Mesendoderm (in vitro differentiated cells): ENCODE measurements around the gene CNP.

Source experiments
- DNase-seq: peaks from one replicate; pipeline ENCODE4 v3.0.0; 2013
- H2AK5ac ChIP-seq: 2 replicates; pipeline ENCODE4 v1.6.1; 2013; ENCODE audit warnings: low read length, inconsistent platforms
- H2BK120ac ChIP-seq: 2 replicates; pipeline ENCODE4 v1.6.1; 2013; ENCODE audit warnings: low read depth, mild to moderate bottlenecking, low read length, moderate library complexity, mixed read lengths
- H2BK15ac ChIP-seq: replicated peaks from 2 replicates; pipeline ENCODE4 v1.6.1; 2013; ENCODE audit warnings: low read depth, mild to moderate bottlenecking, moderate library complexity
- H2BK5ac ChIP-seq: 2 replicates; pipeline ENCODE4 v1.6.1; 2013; ENCODE audit warnings: low read length, inconsistent platforms
- H3K18ac ChIP-seq: 2 replicates; pipeline ENCODE4 v1.6.1; 2013; ENCODE audit warnings: mild to moderate bottlenecking, low read length, mixed read lengths
- H3K23ac ChIP-seq: one replicate; pipeline ENCODE4 v1.6.1; 2013; ENCODE audit warnings: low read length
- H3K27ac ChIP-seq: 2 replicates; pipeline ENCODE4 v1.5.1; 2013; ENCODE audit warnings: low read depth, mild to moderate bottlenecking, inconsistent platforms, low read length, moderate library complexity
- H3K27me3 ChIP-seq: 2 replicates; pipeline ENCODE4 v1.6.1; 2013; ENCODE audit warnings: low read length, control low read depth, mild to moderate bottlenecking, inconsistent platforms; ENCODE audit not compliant: insufficient read depth, poor library complexity
- H3K36me3 ChIP-seq: 2 replicates; pipeline ENCODE4 v1.6.1; 2013; ENCODE audit warnings: low read length, inconsistent platforms; ENCODE audit not compliant: control insufficient read depth, insufficient read depth
- H3K4ac ChIP-seq: one replicate; pipeline ENCODE4 v1.6.1; 2013; ENCODE audit warnings: low read depth, mild to moderate bottlenecking, low read length, moderate library complexity
- H3K4me1 ChIP-seq: 2 replicates; pipeline ENCODE4 v1.6.1; 2013; ENCODE audit warnings: low read depth, low read length, inconsistent platforms; ENCODE audit not compliant: control insufficient read depth
- H3K4me2 ChIP-seq: 2 replicates; pipeline ENCODE4 v1.6.1; 2013; ENCODE audit warnings: low read length
- H3K4me3 ChIP-seq: 2 replicates; pipeline ENCODE4 v1.5.1; 2013; ENCODE audit warnings: mild to moderate bottlenecking, low read length
- H3K56ac ChIP-seq: one replicate; pipeline ENCODE4 v1.6.1; 2013; ENCODE audit warnings: low read length
- H3K79me1 ChIP-seq: 2 replicates; pipeline ENCODE4 v1.6.1; 2013; ENCODE audit warnings: low read length, inconsistent platforms
- H3K79me2 ChIP-seq: 2 replicates; pipeline ENCODE4 v1.6.1; 2013; ENCODE audit warnings: mild to moderate bottlenecking, low read length; ENCODE audit not compliant: control insufficient read depth, insufficient read depth
- H3K9ac ChIP-seq: 2 replicates; pipeline ENCODE4 v1.6.1; 2013; ENCODE audit warnings: low read length, inconsistent platforms
- H4K5ac ChIP-seq: one replicate; pipeline ENCODE4 v1.6.1; 2013; ENCODE audit warnings: low read length
- H4K8ac ChIP-seq: one replicate; pipeline ENCODE4 v1.6.1; 2013; ENCODE audit warnings: low read depth, mild to moderate bottlenecking, control low read depth, low read length, moderate library complexity
- WGBS: extraction: QIAGEN DNeasy Blood & Tissue Kit; methylation state at CpG from one replicate; pipeline ENCODE4 v1.1.7; 2013; ENCODE audit warnings: low lambda C conversion rate, missing lambda C conversion rate; ENCODE audit not compliant: insufficient coverage; ENCODE audit errors: extremely low coverage; 5-methylcytosine and 5-hydroxymethylcytosine counted together

The CNP gene

GRCh38 chr17:41959336-41960095 is 7.1 kb upstream of the CNP start:
- no peak overlapping the region for H4K8ac ChIP-seq
- peak overlapping the region; percentile 46 for H3K9ac ChIP-seq
- peaks cover 5% of the 10 kb centered on the region for H3K4me1 ChIP-seq
- H3K4ac ChIP-seq: no peak overlapping the region
- no peak overlapping the region for H3K4me3 ChIP-seq
- H2BK5ac ChIP-seq: peak overlapping the region; percentile 39
- no CpG with 5 or more reads among the region's 17 CpGs for WGBS
- no peaks in the 10 kb centered on the region for H3K36me3 ChIP-seq
- peak overlapping the region; percentile 82 for H3K56ac ChIP-seq
- no peaks in the 10 kb centered on the region for H3K79me2 ChIP-seq
- H3K79me1 ChIP-seq: no peaks in the 10 kb centered on the region
- H3K27me3 ChIP-seq: no peaks in the 10 kb centered on the region
- H2AK5ac ChIP-seq: no peak overlapping the region
- peak overlapping the region; percentile 3 for H3K27ac ChIP-seq
- no peak overlapping the region for H2BK15ac ChIP-seq
- H3K23ac ChIP-seq: no peak overlapping the region
- no peak overlapping the region for H2BK120ac ChIP-seq
- DNase-seq: peak; percentile 91
- H3K18ac ChIP-seq: no peak overlapping the region
- no peak overlapping the region for H4K5ac ChIP-seq
- no peak overlapping the region for H3K4me2 ChIP-seq

GRCh38 chr17:41962111-41962510 is 4.5 kb upstream of the CNP start:
- no peak overlapping the region for H4K5ac ChIP-seq
- H3K23ac ChIP-seq: no peak overlapping the region
- no peak overlapping the region for H2AK5ac ChIP-seq
- WGBS: no CpG with 5 or more reads among the region's 5 CpGs
- no peak overlapping the region for H3K9ac ChIP-seq
- no peaks in the 10 kb centered on the region for H3K36me3 ChIP-seq
- no peak overlapping the region for H2BK15ac ChIP-seq
- no peak for DNase-seq
- H3K4me2 ChIP-seq: no peak overlapping the region
- no peaks in the 10 kb centered on the region for H3K79me2 ChIP-seq
- H2BK120ac ChIP-seq: no peak overlapping the region
- no peak overlapping the region for H3K4me3 ChIP-seq
- H3K18ac ChIP-seq: no peak overlapping the region
- H3K27ac ChIP-seq: no peak overlapping the region
- no peak overlapping the region for H2BK5ac ChIP-seq
- H3K4me1 ChIP-seq: peaks cover 7% of the 10 kb centered on the region
- H3K79me1 ChIP-seq: no peaks in the 10 kb centered on the region
- no peak overlapping the region for H3K4ac ChIP-seq
- no peak overlapping the region for H4K8ac ChIP-seq
- no peak overlapping the region for H3K56ac ChIP-seq
- no peaks in the 10 kb centered on the region for H3K27me3 ChIP-seq

- DNase-seq: peak; percentile 78
- no peak overlapping the region for H3K18ac ChIP-seq
- peaks cover 6% of the 10 kb centered on the region for H3K79me1 ChIP-seq
- H2AK5ac ChIP-seq: no peak overlapping the region
- no peak overlapping the region for H3K27ac ChIP-seq
- no peak overlapping the region for H2BK15ac ChIP-seq
- H4K8ac ChIP-seq: no peak overlapping the region
- H3K27me3 ChIP-seq: no peaks in the 10 kb centered on the region
- H3K4me3 ChIP-seq: no peak overlapping the region
- H3K4me2 ChIP-seq: no peak overlapping the region
- WGBS: no CpG with 5 or more reads among the region's 9 CpGs
- H2BK5ac ChIP-seq: no peak overlapping the region
- H3K4me1 ChIP-seq: peaks cover 7% of the 10 kb centered on the region
- H3K4ac ChIP-seq: no peak overlapping the region
- no peak overlapping the region for H3K56ac ChIP-seq
- no peak overlapping the region for H4K5ac ChIP-seq
- H3K36me3 ChIP-seq: no peaks in the 10 kb centered on the region
- H3K23ac ChIP-seq: no peak overlapping the region
- H2BK120ac ChIP-seq: no peak overlapping the region
- no peak overlapping the region for H3K9ac ChIP-seq
- H3K79me2 ChIP-seq: no peaks in the 10 kb centered on the region
Observed at GRCh38 chr17:41962768-41963434, 3.7 kb upstream of the CNP start.

- Histone ChIP-seq H2BK5ac (no peak overlapping the region), H3K27ac (peak overlapping the region; percentile 45), H3K9ac (peak overlapping the region; percentile 89)
Observed at GRCh38 chr17:41965694-41966462, 717 bp upstream of the CNP start.

GRCh38 chr17:41967141-41967920 is 736 bp downstream of the CNP start:
- no peak overlapping the region for H4K5ac ChIP-seq
- H3K4me3 ChIP-seq: peak overlapping the region; percentile 80
- peak overlapping the region; percentile 50 for H3K27ac ChIP-seq
- H3K9ac ChIP-seq: peak overlapping the region; percentile 90
- H3K23ac ChIP-seq: peak overlapping the region; percentile 59
- H3K4me2 ChIP-seq: peak overlapping the region; percentile 45
- H2BK120ac ChIP-seq: peak overlapping the region; percentile 40
- no peaks in the 10 kb centered on the region for H3K79me2 ChIP-seq
- peak; percentile 36 for DNase-seq
- no peak overlapping the region for H2BK5ac ChIP-seq
- peak overlapping the region; percentile 96 for H4K8ac ChIP-seq
- H3K36me3 ChIP-seq: peaks cover 7% of the 10 kb centered on the region
- no peak overlapping the region for H2BK15ac ChIP-seq
- peaks cover 11% of the 10 kb centered on the region for H3K79me1 ChIP-seq
- peaks cover 2% of the 10 kb centered on the region for H3K4me1 ChIP-seq
- no peak overlapping the region for H2AK5ac ChIP-seq
- peak overlapping the region; percentile 82 for H3K18ac ChIP-seq
- peak overlapping the region; percentile 90 for H3K56ac ChIP-seq
- no peaks in the 10 kb centered on the region for H3K27me3 ChIP-seq
- H3K4ac ChIP-seq: peak overlapping the region; percentile 21
- WGBS: no CpG with 5 or more reads among the region's 39 CpGs

More at GRCh38 chr17:41965694-41966462, 717 bp upstream of the CNP start:
- no peak overlapping the region for H2BK120ac ChIP-seq
- H4K8ac ChIP-seq: no peak overlapping the region
- H3K36me3 ChIP-seq: no peaks in the 10 kb centered on the region
- peak overlapping the region; percentile 21 for H4K5ac ChIP-seq
- peak overlapping the region; percentile 99 for H3K4me2 ChIP-seq
- no peaks in the 10 kb centered on the region for H3K27me3 ChIP-seq
- H3K56ac ChIP-seq: peak overlapping the region; percentile 92
- no peak overlapping the region for H3K18ac ChIP-seq
- H3K23ac ChIP-seq: no peak overlapping the region
- peak overlapping the region; percentile 71 for H3K4me3 ChIP-seq
- no peak overlapping the region for H2BK15ac ChIP-seq
- peak; percentile 95 for DNase-seq
- H3K4ac ChIP-seq: peak overlapping the region; percentile 41
- WGBS: no CpG with 5 or more reads among the region's 18 CpGs
- H2AK5ac ChIP-seq: no peak overlapping the region
- H3K79me1 ChIP-seq: peaks cover 9% of the 10 kb centered on the region
- H3K4me1 ChIP-seq: peaks cover 2% of the 10 kb centered on the region
- no peaks in the 10 kb centered on the region for H3K79me2 ChIP-seq
